Stimulated activated CD4-positive, alpha-beta T cell treated with anti-CD3 and anti-CD28 coated beads, TNF-alpha, amount 100 ng/mL, for 1 hour (primary cell): ENCODE measurements around the gene PLEKHM3.

Experiments used
- DNase-seq, 3 donors: peaks; one replicate each; pipeline ENCODE4 v3.0.0-alpha.2; 2020; ENCODE audit warnings: low read depth in 3 of 3, low spot score in 1 of 3

The PLEKHM3 gene

GRCh38 chr2:207863345-207863744 lies 162.0 kb downstream of the PLEKHM3 start:
- no peak for DNase-seq

GRCh38 chr2:207861789-207862188 lies 163.5 kb downstream of the PLEKHM3 start:
- no peak for DNase-seq

- DNase-seq: no peak
Measured at GRCh38 chr2:207860685-207861084, 164.6 kb downstream of the PLEKHM3 start.

GRCh38 chr2:207855591-207855990 lies 169.7 kb downstream of the PLEKHM3 start:
- DNase-seq: no peak

GRCh38 chr2:207854484-207855440 lies 170.6 kb downstream of the PLEKHM3 start:
- DNase-seq: no peak

- DNase-seq: no peak
Measured at GRCh38 chr2:207852791-207853190, 172.5 kb downstream of the PLEKHM3 start.

- DNase-seq: no peak
Measured at GRCh38 chr2:207849443-207849842, 175.9 kb downstream of the PLEKHM3 start.

GRCh38 chr2:207848545-207848928 lies 176.8 kb downstream of the PLEKHM3 start:
- no peak for DNase-seq

GRCh38 chr2:207847807-207848544 lies 177.4 kb downstream of the PLEKHM3 start:
- DNase-seq: no peak

GRCh38 chr2:207847098-207847806 lies 178.1 kb downstream of the PLEKHM3 start:
- DNase-seq: no peak

GRCh38 chr2:207845202-207845864 lies 180.0 kb downstream of the PLEKHM3 start:
- DNase-seq: no peak

- DNase-seq: no peak
Measured at GRCh38 chr2:207844648-207845047, 180.7 kb downstream of the PLEKHM3 start.

GRCh38 chr2:207840101-207840500 lies 185.2 kb downstream of the PLEKHM3 start:
- DNase-seq: no peak

- no peak for DNase-seq
Measured at GRCh38 chr2:207839575-207839974, 185.8 kb downstream of the PLEKHM3 start.

- no peak for DNase-seq
Measured at GRCh38 chr2:207839028-207839427, 186.3 kb downstream of the PLEKHM3 start.

- no peak for DNase-seq
Measured at GRCh38 chr2:207836521-207837133, 188.7 kb downstream of the PLEKHM3 start.

- no peak for DNase-seq
Measured at GRCh38 chr2:207835805-207836204, 189.5 kb downstream of the PLEKHM3 start.

- DNase-seq: no peak
Measured at GRCh38 chr2:207833251-207833751, 192.0 kb downstream of the PLEKHM3 start.

GRCh38 chr2:207831584-207832248 lies 193.6 kb downstream of the PLEKHM3 start:
- no peak for DNase-seq
